Activated CD4-positive, alpha-beta T cell treated with anti-CD3 and anti-CD28 coated beads for 4 hours (primary cell): Measurements from ENCODE around the gene MBD1.
"Not testable (repeated sequence)": the region's sequence is repeated elsewhere in the genome, so short reads cannot be mapped to it uniquely, and the experiment has no call there.

Source experiments
- DNase-seq, 2 donors: peaks; one replicate each; pipeline ENCODE4 v3.0.0-alpha.2; 2020

Gene MBD1

GRCh38 chr18:50273203-50274043, 7.9 kb downstream of the MBD1 start:
- no peak for DNase-seq

- no peak for DNase-seq
Observed at GRCh38 chr18:50272568-50272967, 8.8 kb downstream of the MBD1 start.

DNA sequence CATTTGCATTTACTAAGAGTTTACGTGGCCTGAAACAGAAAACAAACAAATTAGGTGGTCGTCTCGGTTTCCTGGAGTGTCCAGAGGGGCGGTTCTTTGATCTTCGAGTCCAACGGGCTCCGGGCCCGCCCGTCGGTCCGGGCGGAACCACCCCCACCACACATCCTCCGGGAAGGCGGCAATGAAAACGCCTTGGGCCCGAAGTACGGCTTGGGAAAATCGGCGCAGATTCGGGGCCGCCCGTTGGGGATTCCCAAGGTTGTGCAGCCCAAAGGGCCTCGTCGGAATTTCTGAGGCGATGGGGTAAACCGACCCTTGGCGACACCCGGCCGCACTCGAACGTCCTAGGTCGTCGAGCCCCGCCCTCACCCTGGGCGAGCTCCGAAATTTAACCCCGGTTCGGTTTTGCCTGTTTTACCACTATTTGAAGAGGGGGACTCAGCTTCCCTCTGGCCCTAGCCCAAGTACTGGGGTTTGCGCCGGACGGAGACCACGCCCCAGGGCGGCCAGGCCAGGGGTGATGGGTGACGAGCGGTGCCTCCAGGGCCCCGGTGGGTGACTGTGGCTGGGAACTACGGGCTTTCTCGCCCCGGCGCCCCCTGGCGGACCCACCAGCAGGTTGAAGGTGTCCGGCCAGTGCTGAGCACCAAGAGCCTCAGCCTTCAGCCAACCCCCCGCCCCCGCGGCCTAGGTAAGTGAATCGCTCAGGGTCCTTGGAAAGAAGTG, 13.1 kb downstream of the MBD1 start:
- peak; percentile 76 to 78 for DNase-seq

- peak; percentile 72 to 76 for DNase-seq
Observed at GRCh38 chr18:50266248-50266704, 15.0 kb downstream of the MBD1 start, which contains the start of gene CFAP53. Gene CFAP53 (minus strand): TSS chr18:50266495. CDS start chr18:50266404, 91 bp downstream.

DNA sequence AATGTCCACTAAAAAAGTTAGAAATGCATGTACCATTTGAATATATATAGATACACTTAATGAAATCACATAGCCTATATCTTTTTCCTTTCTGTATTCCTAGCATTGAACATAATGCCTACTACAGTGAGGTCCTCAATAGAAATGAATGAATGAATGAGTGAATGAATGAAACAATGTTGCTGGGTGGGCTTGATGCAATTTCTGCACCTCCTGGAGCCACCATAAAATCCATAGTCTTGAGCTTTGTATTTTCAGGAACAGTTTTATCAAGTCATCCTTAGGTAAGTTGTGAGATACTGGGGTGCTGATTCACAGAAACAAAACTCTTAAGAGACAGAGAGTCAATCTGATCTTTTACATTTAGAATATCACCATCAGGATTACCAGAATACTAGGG, 18.3 kb downstream of the MBD1 start:
- no peak for DNase-seq

DNA sequence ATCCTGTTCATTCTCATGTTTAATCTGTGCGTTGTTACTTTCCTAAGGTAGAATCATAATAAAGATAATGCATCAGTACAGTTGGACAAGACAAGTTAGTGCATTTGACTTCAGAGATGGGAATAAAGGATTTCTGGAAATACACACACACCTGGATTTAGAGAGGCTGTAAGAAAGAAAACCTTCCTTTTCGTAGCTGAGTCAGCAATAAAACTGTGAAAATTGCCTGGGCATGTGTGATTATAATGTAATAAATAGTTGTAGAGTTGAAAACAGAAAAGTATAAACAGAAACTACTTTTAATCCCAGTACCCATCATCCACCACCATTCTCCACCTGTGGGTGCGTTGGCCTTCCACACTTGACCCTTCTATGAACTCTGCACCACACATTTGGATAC, 30.4 kb downstream of the MBD1 start:
- DNase-seq: no peak

GRCh38 chr18:50249576-50249975, 31.7 kb downstream of the MBD1 start:
- no peak for DNase-seq

DNA sequence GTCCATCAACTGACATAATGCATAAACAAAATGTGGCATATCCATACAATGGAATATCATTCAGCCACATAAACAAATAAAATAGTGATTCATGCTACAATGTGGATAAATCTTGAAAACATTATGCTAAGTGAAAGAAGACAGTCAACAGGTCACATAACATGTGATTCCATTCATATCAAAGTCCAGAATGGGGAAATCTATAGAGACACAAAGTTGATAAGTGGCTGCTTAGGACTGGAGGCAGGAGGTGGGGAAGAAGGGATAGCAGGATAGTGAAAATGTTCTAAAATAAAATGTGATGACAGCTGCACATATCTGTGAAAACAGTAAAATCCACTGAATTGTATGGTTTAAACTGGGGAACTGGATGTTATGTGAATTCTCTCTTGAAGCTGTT, 33.8 kb downstream of the MBD1 start:
- no peak for DNase-seq

DNA sequence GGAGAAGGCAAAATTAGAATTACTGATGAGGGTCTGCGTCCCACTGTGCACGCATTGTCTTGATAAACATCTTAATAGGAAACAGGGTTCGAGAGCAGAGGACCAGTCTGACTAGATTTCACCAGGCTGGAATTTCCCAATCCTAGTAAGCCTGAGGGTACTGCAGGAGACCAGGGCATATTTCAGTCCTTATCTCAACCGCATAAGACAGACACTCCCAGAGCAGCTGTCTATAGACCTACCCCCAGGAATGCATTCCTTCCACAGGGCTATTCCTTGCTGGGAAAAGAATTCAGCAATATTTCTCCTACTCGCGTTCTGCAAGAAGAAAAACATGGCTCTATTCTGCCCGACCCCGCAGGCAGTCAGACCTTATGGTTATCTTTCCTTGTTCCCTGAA, 39.6 kb downstream of the MBD1 start:
- DNase-seq: not testable (repeated sequence)

GRCh38 chr18:50240080-50240563, 41.2 kb downstream of the MBD1 start:
- no peak for DNase-seq

GRCh38 chr18:50232419-50232818, 48.9 kb downstream of the MBD1 start:
- no peak for DNase-seq

GRCh38 chr18:50231621-50232020, 49.7 kb downstream of the MBD1 start:
- DNase-seq: no peak

DNA sequence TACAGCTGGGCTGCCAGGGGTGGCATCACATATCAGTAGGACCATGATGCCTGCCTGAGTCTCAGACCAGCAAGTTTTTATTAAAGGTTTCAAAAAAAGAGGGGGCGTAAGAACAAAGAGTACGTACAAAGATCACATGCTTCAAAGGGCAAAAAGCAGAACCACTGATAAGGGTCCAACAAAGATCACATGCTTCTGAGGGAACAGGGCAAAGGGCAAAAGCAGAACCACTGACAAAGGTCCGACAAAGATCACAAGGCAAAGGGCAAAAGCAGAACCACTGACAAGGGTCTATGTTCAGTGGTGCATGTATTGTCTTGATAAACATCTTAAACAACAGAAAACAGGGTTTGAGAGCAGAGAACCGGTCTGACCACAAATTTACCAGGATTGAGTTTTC, 61.1 kb downstream of the MBD1 start:
- not testable (repeated sequence) for DNase-seq
